AG09319 (cell line): ENCODE data around the gene SEL1L3.

ENCODE experiments used
- DNase-seq: peaks from one replicate; pipeline ENCODE4 v3.0.0-alpha.2; 2010; ENCODE audit warnings: low read depth; ENCODE audit errors: extremely low read depth
- CTCF ChIP-seq: IDR thresholded peaks from 2 replicates; pipeline ENCODE4 v1.5.1; 2011; ENCODE audit warnings: low read depth, mild to moderate bottlenecking, inconsistent platforms, low read length, moderate library complexity

The SEL1L3 gene

DNA sequence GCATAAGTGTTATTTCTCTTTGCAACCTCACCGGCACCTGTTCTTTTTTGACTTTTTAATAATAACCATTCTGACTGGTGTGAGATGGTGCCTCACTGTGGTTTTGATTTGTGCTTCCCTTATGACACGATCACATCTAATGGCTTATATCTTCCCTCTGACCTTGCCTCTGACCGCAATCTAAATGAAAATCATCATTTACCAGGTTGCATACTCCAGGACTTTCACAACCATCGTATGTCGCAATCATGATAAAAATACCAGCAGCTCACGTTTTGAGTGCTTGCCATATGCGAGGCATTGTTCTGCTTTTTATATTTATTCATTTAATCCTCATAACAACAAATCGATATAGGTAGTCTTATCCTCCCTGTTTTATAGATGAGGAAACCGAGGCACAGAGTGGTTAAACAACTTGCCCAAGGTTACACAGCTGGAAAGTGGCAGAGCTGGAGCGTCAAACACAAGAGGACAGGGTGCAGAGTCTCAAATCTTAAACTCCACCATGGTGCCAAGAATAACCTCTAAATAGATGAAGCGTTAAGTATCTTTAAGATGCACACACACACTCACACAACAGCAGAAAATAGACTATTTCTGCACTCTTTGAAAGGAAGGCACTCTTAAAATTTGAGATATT, 102.2 kb downstream of the SEL1L3 start:
- DNase-seq: no peak
- no peak for TF ChIP-seq CTCF

GRCh38 chr4:25760048-25760447, 102.7 kb downstream of the SEL1L3 start:
- TF ChIP-seq CTCF: no peak
- DNase-seq: no peak

- no peak for TF ChIP-seq CTCF
- no peak for DNase-seq
Observed at GRCh38 chr4:25759101-25759500, 103.7 kb downstream of the SEL1L3 start.

DNA sequence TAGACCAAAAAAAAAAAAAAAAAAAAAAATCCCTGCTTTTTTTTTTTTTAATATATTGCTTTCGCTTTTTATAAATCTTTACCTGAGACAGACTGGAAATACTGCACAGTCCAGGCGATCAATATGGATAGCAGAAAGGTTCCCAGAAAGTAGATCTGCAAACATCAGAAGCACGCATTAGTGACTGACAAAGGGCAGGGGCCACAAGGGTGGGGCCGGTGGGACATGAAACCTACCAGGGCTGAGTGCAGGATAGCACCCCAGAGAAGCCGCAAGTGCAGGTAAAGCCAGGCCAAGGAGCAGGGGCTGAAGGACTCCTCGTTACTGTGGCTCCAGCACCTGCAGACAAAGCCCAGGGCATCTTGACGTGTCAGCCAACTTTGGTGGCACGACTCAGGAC, 105.3 kb downstream of the SEL1L3 start:
- no peak for TF ChIP-seq CTCF
- DNase-seq: no peak

GRCh38 chr4:25756503-25756902, 106.3 kb downstream of the SEL1L3 start:
- no peak for DNase-seq
- no peak for TF ChIP-seq CTCF

- no peak for DNase-seq
- no peak for TF ChIP-seq CTCF
Observed at GRCh38 chr4:25755911-25756310, 106.9 kb downstream of the SEL1L3 start.

GRCh38 chr4:25753239-25753638, 109.5 kb downstream of the SEL1L3 start:
- no peak for TF ChIP-seq CTCF
- no peak for DNase-seq
